ENCODE data around the gene SLC4A9.

DNA sequence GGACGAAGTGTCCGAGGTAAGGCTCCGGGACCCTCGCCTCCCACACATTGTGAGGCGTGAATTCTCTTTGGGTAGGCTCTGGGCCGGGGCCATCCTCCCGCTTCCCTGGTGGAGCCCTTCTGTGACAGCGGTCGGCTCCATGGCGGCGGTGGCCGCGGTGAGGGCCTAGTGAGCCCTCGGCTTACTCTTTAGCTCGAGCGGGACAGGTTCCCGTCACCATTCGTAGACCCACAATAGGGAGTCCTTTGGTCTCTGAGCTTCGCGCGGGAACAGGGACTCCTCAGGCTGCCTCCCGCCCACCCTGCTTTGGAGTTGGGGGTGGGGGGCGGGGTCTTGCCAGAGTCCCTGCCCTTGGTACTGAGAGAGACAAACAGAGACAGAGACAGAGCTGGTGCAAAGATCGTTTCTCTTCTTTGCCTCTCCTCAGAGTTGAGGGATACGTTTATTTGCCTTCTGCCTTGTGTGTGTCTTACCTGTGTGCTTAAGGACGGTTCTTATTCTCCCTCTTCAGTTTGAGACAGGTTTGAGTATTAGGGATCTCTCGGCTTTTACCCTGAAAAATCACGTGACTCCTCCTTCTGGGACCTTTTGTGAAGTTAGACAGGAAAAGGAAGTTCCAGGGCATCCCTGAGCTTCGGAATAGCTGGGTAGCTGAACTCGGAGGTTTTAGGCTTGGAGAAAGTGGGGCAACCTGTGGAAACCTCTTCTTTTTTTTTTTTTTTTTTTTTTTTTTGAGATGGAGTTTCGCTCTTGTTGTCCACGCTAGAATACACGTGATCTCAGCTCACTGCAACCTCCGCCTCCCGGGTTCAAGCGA is 42.5 kb downstream of the SLC4A9 start:
- TF ChIP-seq POLR2A (IDR thresholded peaks at IDR 0.05) = no peak
- TF ChIP-seq, protein P1, sequence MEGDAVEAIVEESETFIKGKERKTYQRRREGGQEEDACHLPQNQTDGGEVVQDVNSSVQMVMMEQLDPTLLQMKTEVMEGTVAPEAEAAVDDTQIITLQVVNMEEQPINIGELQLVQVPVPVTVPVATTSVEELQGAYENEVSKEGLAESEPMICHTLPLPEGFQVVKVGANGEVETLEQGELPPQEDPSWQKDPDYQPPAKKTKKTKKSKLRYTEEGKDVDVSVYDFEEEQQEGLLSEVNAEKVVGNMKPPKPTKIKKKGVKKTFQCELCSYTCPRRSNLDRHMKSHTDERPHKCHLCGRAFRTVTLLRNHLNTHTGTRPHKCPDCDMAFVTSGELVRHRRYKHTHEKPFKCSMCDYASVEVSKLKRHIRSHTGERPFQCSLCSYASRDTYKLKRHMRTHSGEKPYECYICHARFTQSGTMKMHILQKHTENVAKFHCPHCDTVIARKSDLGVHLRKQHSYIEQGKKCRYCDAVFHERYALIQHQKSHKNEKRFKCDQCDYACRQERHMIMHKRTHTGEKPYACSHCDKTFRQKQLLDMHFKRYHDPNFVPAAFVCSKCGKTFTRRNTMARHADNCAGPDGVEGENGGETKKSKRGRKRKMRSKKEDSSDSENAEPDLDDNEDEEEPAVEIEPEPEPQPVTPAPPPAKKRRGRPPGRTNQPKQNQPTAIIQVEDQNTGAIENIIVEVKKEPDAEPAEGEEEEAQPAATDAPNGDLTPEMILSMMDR (IDR thresholded peaks at IDR 0.05) = no peak
- TF ChIP-seq EP300 (IDR thresholded peaks at IDR 0.05) = no peak
- peak in 1 of 2 donors; percentile 48 for TF ChIP-seq POLR2AphosphoS5 (IDR thresholded peaks at IDR 0.05)
